Esophagus mucosa (tissue), 1 donor: ENCODE data around the gene PVALB. TPM values are rescaled to one million over a fixed set of nuclear protein-coding genes. Genes with fewer than 3 reads are reported as not detected.
"Not testable (repeated sequence)": the region's sequence is repeated elsewhere in the genome, so short reads cannot be mapped to it uniquely, and the experiment has no call there.

Experiments used
- ATAC-seq: fragments of 200-7000 bp; cut with Tn5 transposase; one replicate; pipeline ENCODE4 v1.9.1; 2020
- total RNA-seq: library from RNA; stranded (reverse); gene quantifications from one replicate; pipeline ENCODE4 v1.2.4, GENCODE V29; 2023
- donor health status: DM: yes; HTN: yes; CAD: no.

PVALB gene
- total RNA-seq, 1 donor from 2014 or later: not detected

- no peak for ATAC-seq
These were observed 60.8 kb downstream of the PVALB start for GRCh38 chr22:36756031-36756430.

- no peak for ATAC-seq
These were observed 61.5 kb downstream of the PVALB start for GRCh38 chr22:36755316-36755715.

- ATAC-seq: not testable (repeated sequence)
These were observed 62.0 kb downstream of the PVALB start for GRCh38 chr22:36754881-36755280.

DNA sequence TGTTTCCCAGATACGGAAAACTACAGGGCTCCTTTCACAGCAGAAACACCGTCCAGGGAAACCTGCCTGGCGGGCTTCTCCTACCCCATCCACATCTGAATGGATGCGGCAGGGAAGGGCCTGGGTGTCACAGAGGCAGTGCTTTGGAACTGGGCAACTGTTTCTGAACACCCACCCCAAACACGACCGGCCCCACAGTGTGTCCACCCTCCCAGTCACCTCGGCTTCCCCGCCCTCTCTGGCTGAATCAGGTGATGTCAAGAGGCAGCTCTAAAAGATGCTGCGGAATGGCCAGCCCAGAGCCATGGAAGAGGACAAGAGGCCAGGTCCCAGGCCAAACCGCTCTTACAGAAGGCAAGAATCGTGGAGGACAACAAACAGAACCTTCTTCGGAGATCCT lies 62.9 kb downstream of the PVALB start:
- no peak for ATAC-seq

DNA sequence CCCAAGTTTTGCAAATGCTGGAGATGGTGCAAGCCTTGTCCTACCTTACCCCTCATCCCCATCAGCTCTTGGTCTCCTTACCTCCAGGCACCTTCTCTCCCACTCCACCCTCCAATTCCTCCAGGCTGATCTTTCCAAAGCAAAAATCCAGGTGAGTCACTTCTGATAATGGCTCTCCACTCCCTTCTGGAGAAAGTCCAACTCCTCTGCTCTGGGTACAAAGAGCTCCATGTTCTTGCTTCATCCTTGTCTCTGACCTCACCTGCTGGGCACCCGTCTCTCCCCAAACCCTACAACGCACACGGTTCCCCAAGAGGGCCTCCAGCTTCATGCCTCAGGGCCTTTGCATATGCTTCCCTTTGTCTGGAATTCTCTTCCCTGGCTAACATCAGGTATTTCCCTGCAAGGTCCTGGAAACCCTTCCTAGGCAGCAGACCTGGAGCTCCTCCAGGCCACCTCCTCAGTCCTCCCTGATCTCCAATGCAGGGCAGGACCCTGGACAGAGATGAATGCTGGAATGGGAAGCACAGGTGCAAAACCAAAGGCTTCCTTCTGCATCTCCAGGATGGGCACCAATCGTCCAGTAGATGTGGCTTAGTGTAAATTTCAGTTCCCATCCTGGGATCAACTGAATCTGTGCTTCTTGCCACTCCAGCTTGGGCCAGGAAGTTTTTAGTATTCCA lies 63.6 kb downstream of the PVALB start:
- peak; percentile 76 for ATAC-seq

Other genes with a start within 250 kb of the PVALB start
- not detected for gene CACNG2, start 113.3 kb downstream of the PVALB start, total RNA-seq
- 12.6 TPM for gene IFT27, start 40.9 kb downstream of the PVALB start, total RNA-seq
- gene NCF4, start 44.0 kb upstream of the PVALB start, total RNA-seq: 1.8 TPM
- 1.00 TPM for gene CSF2RB, start 96.6 kb upstream of the PVALB start, total RNA-seq
- 83.2 TPM for gene TST, start 202.4 kb upstream of the PVALB start, total RNA-seq
- gene MPST, start 202.7 kb upstream of the PVALB start, total RNA-seq: 78.0 TPM
- gene KCTD17, start 234.7 kb upstream of the PVALB start, total RNA-seq: 3.9 TPM